ENCODE data around the gene DNAJB2.

DNAJB2 gene

GRCh38 chr2:219266886-219267285, 12.3 kb upstream of the DNAJB2 start:
- no peak overlapping the region for H3K27ac ChIP-seq

GRCh38 chr2:219268294-219268693, 10.9 kb upstream of the DNAJB2 start:
- TF ChIP-seq, protein P1, sequence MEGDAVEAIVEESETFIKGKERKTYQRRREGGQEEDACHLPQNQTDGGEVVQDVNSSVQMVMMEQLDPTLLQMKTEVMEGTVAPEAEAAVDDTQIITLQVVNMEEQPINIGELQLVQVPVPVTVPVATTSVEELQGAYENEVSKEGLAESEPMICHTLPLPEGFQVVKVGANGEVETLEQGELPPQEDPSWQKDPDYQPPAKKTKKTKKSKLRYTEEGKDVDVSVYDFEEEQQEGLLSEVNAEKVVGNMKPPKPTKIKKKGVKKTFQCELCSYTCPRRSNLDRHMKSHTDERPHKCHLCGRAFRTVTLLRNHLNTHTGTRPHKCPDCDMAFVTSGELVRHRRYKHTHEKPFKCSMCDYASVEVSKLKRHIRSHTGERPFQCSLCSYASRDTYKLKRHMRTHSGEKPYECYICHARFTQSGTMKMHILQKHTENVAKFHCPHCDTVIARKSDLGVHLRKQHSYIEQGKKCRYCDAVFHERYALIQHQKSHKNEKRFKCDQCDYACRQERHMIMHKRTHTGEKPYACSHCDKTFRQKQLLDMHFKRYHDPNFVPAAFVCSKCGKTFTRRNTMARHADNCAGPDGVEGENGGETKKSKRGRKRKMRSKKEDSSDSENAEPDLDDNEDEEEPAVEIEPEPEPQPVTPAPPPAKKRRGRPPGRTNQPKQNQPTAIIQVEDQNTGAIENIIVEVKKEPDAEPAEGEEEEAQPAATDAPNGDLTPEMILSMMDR (conservative IDR thresholded peaks at IDR 0.05) = no peak
- H3K27ac ChIP-seq = no peak overlapping the region

More at GRCh38 chr2:219266886-219267285, 12.3 kb upstream of the DNAJB2 start:
- TF ChIP-seq, protein P1 (conservative IDR thresholded peaks at IDR 0.05) = no peak

- TF ChIP-seq, protein P1 (conservative IDR thresholded peaks at IDR 0.05) = no peak
- H3K27ac ChIP-seq = no peak overlapping the region
Measured at GRCh38 chr2:219269362-219270054, 9.7 kb upstream of the DNAJB2 start.

DNA sequence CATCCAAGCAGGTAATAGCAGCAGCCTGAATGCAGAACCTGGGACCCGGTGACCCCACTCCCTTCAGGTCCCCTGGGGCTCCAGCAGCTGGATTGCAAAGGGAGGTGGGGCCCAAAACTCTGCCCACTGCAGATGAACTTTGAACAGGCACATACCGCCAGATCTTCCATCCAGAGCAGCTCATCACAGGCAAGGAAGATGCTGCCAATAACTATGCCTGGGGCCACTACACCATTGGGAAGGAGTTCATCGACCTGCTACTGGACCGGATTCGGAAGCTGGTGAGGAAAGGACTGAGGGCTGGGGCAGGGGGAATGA, 9.2 kb upstream of the DNAJB2 start:
- TF ChIP-seq, protein P1 (conservative IDR thresholded peaks at IDR 0.05) = no peak
- no peak overlapping the region for H3K27ac ChIP-seq

GRCh38 chr2:219271021-219271420, 8.1 kb upstream of the DNAJB2 start:
- TF ChIP-seq, protein P1 (conservative IDR thresholded peaks at IDR 0.05) = no peak
- no peak overlapping the region for H3K27ac ChIP-seq

DNA sequence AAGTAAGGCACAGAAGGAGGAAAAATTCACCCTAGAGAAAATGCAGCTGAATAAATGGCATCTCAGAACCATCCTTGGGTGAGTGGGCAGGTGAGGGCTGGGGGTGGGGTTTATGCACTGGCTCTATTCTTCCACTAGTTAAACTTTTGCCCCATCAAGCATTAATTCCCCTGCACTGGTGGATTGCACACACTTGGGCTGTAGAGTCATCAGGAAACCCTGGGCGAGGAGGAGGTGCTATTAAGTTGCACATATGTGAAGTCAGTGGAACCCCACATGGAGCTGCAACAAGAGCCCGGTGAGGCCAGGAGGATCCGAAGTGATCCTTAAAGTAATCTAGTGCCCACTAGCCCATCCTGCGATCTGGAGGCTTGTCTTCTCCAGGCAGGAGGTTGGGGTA, 6.8 kb upstream of the DNAJB2 start:
- TF ChIP-seq, protein P1 (conservative IDR thresholded peaks at IDR 0.05) = no peak
- H3K27ac ChIP-seq = no peak overlapping the region

- TF ChIP-seq, protein P1 (conservative IDR thresholded peaks at IDR 0.05) = no peak
- no peak overlapping the region for H3K27ac ChIP-seq
Measured at GRCh38 chr2:219272995-219273394, 6.2 kb upstream of the DNAJB2 start.

Measured in VCaP (cell line).